Activated CD4-positive, alpha-beta memory T cell treated with anti-CD3 and anti-CD28 coated beads, Interleukin-2, amount 10 ng/mL, durations not matched to agents 7 days and 5 days (primary cell): ENCODE measurements around the gene CLSTN2. TPM values are rescaled to one million over a fixed set of nuclear protein-coding genes. Genes with fewer than 3 reads are reported as not detected.

Experiments
- CTCF ChIA-PET: fragments of 350-600 bp; sonication (Branson Sonifier 250); formaldehyde crosslinking; loops from one replicate; lab custom pipeline; 2021; ENCODE audit warnings: antibody characterized with exemption, inconsistent platforms; lab: Charles Lee
- POLR2A ChIA-PET: fragments of 350-600 bp; sonication (Branson Sonifier 250); formaldehyde crosslinking; loops from one replicate; lab custom pipeline; 2021; ENCODE audit warnings: antibody characterized with exemption; lab: Charles Lee
- DNase-seq: peaks from one replicate; pipeline ENCODE4 v3.0.0-alpha.2; 2020
- H3K27ac Mint-ChIP-seq: one replicate; pipeline ENCODE4 v1.8.0; 2021; ENCODE audit warnings: mild to moderate bottlenecking, mixed read lengths
- H3K27me3 Mint-ChIP-seq: one replicate; pipeline ENCODE4 v1.8.0; 2021; ENCODE audit warnings: mixed read lengths
- H3K36me3 Mint-ChIP-seq: one replicate; pipeline ENCODE4 v1.8.0; 2021; ENCODE audit warnings: low read depth, mixed read lengths
- H3K4me1 Mint-ChIP-seq: one replicate; pipeline ENCODE4 v1.8.0; 2021; ENCODE audit warnings: mixed read lengths
- H3K4me3 Mint-ChIP-seq: one replicate; pipeline ENCODE4 v1.8.0; 2021; ENCODE audit warnings: mild to moderate bottlenecking, mixed read lengths
- H3K9me3 Mint-ChIP-seq: one replicate; pipeline ENCODE4 v1.8.0; 2021; ENCODE audit warnings: mixed read lengths
- total RNA-seq, 2 experiments: library from RNA; stranded (reverse); gene quantifications; one replicate each; pipeline ENCODE4 v1.2.3, GENCODE V29; 2021

The CLSTN2 gene
- total RNA-seq, 2 experiments from 2014 or later: not detected

- Mint-ChIP-seq H3K4me3 (no peak overlapping the region), H3K27me3 (peaks cover 2% of the 10 kb centered on the region), H3K4me1 (no peaks in the 10 kb centered on the region), H3K36me3 (no peaks in the 10 kb centered on the region), H3K9me3 (no peaks in the 10 kb centered on the region), H3K27ac (no peak overlapping the region)
- CTCF ChIA-PET: no interaction called here
- POLR2A ChIA-PET: no interaction called here
- DNase-seq: no peak
Observed at GRCh38 chr3:140284372-140284771, 349.4 kb downstream of the CLSTN2 start.

DNA sequence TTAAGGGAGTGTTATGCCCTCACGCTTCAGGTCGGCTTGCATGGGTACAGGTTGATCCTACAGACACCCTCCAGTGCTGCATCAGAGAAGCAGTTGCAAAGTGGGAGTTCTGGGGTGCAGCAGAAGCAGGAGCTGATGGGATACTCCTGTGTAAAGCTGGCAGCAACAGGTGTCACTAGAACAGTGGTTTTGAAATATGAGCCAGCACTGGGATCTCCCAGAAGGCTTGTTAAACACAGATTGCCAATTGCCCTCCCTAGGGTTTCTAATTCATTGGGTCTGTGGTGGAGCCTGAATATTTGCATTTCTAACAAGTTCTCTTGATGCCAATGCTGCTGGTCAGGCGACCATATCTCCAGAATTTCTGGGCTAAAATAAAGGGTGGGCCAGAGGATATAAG is 350.4 kb downstream of the CLSTN2 start:
- Mint-ChIP-seq H3K27me3 (peaks cover 2% of the 10 kb centered on the region), H3K9me3 (no peaks in the 10 kb centered on the region), H3K36me3 (no peaks in the 10 kb centered on the region), H3K4me3 (no peak overlapping the region), H3K4me1 (no peaks in the 10 kb centered on the region), H3K27ac (no peak overlapping the region)
- ChIA-PET CTCF (no interaction called here), POLR2A (no interaction called here)
- no peak for DNase-seq

DNA sequence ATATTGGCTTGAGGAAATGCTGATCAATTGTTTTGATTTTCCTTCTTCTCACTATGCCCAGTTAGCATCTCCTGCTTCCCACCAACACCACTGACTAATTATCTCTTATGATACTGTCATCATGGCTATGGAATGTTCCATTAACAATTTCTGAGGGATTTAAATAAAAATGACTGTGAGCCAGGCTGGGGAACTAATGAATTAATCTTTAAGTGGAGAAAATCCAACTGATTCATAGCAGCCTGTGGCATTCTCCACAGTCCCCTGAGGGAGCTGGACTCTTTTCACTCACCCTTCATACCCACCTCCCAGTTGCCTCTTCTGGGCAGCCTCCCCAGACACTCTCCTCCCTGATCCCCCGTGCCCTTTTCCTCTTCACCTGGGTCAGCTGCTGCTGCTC is 353.6 kb downstream of the CLSTN2 start:
- H3K27ac Mint-ChIP-seq: no peak overlapping the region
- H3K36me3 Mint-ChIP-seq: no peaks in the 10 kb centered on the region
- H3K9me3 Mint-ChIP-seq: no peaks in the 10 kb centered on the region
- CTCF ChIA-PET: no interaction called here
- no peak for DNase-seq
- no peak overlapping the region for H3K4me3 Mint-ChIP-seq
- POLR2A ChIA-PET: interaction anchor here (0.6 kb wide), 1 partner anchor 709 kb away, joined by 3 read pairs; no protein-coding TSS in a partner anchor
- no peaks in the 10 kb centered on the region for H3K4me1 Mint-ChIP-seq
- H3K27me3 Mint-ChIP-seq: no peaks in the 10 kb centered on the region

GRCh38 chr3:140290105-140290504 is 355.1 kb downstream of the CLSTN2 start:
- Mint-ChIP-seq H3K27ac (no peak overlapping the region), H3K9me3 (no peaks in the 10 kb centered on the region), H3K4me3 (no peak overlapping the region), H3K27me3 (no peaks in the 10 kb centered on the region), H3K36me3 (no peaks in the 10 kb centered on the region), H3K4me1 (no peaks in the 10 kb centered on the region)
- DNase-seq: no peak
- ChIA-PET POLR2A (no interaction called here), CTCF (no interaction called here)

- no peaks in the 10 kb centered on the region for H3K27me3 Mint-ChIP-seq
- ChIA-PET CTCF (no interaction called here), POLR2A (no interaction called here)
Observed at GRCh38 chr3:140292170-140292569, 357.2 kb downstream of the CLSTN2 start.

DNA sequence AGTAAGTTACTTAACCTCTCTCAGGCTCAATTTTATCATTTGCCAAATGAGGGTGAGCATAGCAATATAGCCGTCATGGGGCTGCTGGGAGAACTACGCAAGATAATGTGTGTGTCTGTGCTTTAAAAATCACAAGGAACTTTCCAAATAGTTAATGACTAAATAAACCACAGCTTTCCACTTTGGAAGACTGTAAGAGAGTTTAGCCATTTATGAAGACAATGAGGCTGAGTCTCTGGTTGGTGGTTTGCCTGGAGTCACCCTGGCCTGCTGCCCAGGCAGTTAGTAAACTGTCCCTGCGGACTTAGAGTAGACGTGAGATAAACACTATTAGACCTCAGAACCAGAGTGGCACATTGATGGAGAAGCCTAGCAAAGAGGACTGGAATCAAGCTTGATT is 357.7 kb downstream of the CLSTN2 start:
- CTCF ChIA-PET: no interaction called here
- Mint-ChIP-seq H3K4me1 (no peaks in the 10 kb centered on the region), H3K9me3 (no peaks in the 10 kb centered on the region), H3K27me3 (no peaks in the 10 kb centered on the region), H3K27ac (no peak overlapping the region), H3K36me3 (no peaks in the 10 kb centered on the region), H3K4me3 (no peak overlapping the region)
- POLR2A ChIA-PET: no interaction called here
- no peak for DNase-seq

More at GRCh38 chr3:140292170-140292569, 357.2 kb downstream of the CLSTN2 start:
- Mint-ChIP-seq H3K27ac (no peak overlapping the region), H3K4me3 (no peak overlapping the region), H3K9me3 (no peaks in the 10 kb centered on the region), H3K36me3 (no peaks in the 10 kb centered on the region), H3K4me1 (no peaks in the 10 kb centered on the region)
- DNase-seq: no peak

- CTCF ChIA-PET: no interaction called here
- Mint-ChIP-seq H3K9me3 (no peaks in the 10 kb centered on the region), H3K4me1 (no peaks in the 10 kb centered on the region), H3K4me3 (no peak overlapping the region), H3K27ac (no peak overlapping the region), H3K36me3 (no peaks in the 10 kb centered on the region), H3K27me3 (no peaks in the 10 kb centered on the region)
- no peak for DNase-seq
- POLR2A ChIA-PET: no interaction called here
Observed at GRCh38 chr3:140294058-140294457, 359.1 kb downstream of the CLSTN2 start.

GRCh38 chr3:140296796-140297352 is 361.9 kb downstream of the CLSTN2 start:
- Mint-ChIP-seq H3K27ac (no peak overlapping the region), H3K36me3 (no peaks in the 10 kb centered on the region), H3K9me3 (no peaks in the 10 kb centered on the region), H3K4me1 (no peaks in the 10 kb centered on the region), H3K4me3 (no peak overlapping the region), H3K27me3 (no peaks in the 10 kb centered on the region)
- CTCF ChIA-PET: no interaction called here
- POLR2A ChIA-PET: no interaction called here
- no peak for DNase-seq

DNA sequence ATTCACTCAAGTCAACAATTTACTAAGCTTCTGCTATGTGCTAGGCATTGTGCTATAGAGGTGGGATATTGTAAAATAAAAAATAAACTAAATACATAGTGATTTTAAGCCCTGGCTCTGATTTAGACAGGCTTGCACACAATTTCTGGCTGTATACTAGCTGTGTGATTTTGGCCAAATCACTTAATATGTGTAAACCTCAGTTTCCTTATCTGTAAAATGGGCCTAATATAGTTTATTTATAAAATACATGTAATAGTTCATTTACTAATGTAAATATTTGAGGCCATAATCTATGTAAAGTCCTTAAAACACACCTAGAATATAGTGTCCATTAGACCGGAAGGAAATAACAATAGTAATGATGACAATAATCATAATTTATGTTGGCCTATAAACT is 363.1 kb downstream of the CLSTN2 start:
- Mint-ChIP-seq H3K4me3 (no peak overlapping the region), H3K9me3 (no peaks in the 10 kb centered on the region), H3K36me3 (no peaks in the 10 kb centered on the region), H3K27ac (no peak overlapping the region), H3K4me1 (no peaks in the 10 kb centered on the region), H3K27me3 (no peaks in the 10 kb centered on the region)
- POLR2A ChIA-PET: no interaction called here
- CTCF ChIA-PET: no interaction called here
- DNase-seq: no peak

DNA sequence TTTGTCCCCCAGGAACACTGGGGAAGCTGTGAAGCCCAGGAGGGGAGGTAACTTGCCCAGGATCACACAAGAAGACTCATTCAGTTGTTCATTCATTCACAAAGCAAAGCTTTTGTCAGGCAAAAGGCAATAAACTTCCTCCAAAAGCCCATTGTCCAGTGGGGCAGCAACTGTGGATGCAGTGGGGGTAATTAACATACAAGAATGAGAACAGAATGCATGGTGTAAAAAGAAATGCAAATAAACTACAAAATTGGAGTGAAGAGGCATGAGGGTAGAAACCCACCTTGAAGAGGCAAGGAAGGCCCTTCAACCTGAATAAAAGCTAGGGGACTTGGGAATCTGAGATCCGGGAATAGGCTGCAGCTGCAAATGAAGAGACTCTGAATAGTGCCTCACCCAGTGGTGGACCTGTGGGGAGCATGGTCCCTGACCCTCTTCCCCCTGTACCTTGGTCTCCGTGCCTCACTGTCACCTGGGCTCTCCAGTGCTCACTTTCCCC is 363.6 kb downstream of the CLSTN2 start:
- ChIA-PET CTCF (no interaction called here), POLR2A (no interaction called here)
- Mint-ChIP-seq H3K27me3 (no peaks in the 10 kb centered on the region), H3K4me3 (no peak overlapping the region), H3K27ac (no peak overlapping the region), H3K9me3 (no peaks in the 10 kb centered on the region), H3K36me3 (no peaks in the 10 kb centered on the region), H3K4me1 (no peaks in the 10 kb centered on the region)
- DNase-seq: no peak

GRCh38 chr3:140303875-140304274 is 368.9 kb downstream of the CLSTN2 start:
- DNase-seq: no peak
- Mint-ChIP-seq H3K27ac (no peak overlapping the region), H3K36me3 (no peaks in the 10 kb centered on the region), H3K27me3 (no peaks in the 10 kb centered on the region), H3K4me3 (no peak overlapping the region), H3K9me3 (no peaks in the 10 kb centered on the region), H3K4me1 (no peaks in the 10 kb centered on the region)
- CTCF ChIA-PET: interaction anchor here (0.6 kb wide), 1 partner anchor 878 kb away, joined by 3 read pairs; no protein-coding TSS in a partner anchor
- POLR2A ChIA-PET: no interaction called here

DNA sequence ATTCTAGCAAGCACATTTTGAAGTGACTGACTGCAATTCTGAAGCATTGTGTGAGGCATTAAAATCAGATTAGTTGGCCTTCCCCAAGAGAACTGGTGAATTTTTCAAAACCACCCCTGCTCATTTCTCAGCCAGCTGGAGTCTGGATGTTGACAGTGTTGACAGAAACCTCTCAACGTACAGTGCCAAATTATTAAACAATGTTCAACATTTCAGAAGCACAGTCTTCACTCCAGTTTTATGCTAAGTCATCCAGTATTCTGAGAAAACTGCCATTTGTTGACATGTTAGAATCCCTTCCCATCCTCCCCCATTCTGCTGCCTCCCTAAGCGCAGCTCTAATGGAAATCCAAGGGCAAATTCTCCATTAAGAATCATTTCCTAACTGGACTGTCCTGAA is 373.6 kb downstream of the CLSTN2 start:
- no peaks in the 10 kb centered on the region for H3K9me3 Mint-ChIP-seq
- no peak overlapping the region for H3K27ac Mint-ChIP-seq
- H3K27me3 Mint-ChIP-seq: no peaks in the 10 kb centered on the region
- no peak for DNase-seq
- no peak overlapping the region for H3K4me3 Mint-ChIP-seq
- POLR2A ChIA-PET: no interaction called here
- CTCF ChIA-PET: interaction anchor here (0.7 kb wide), 1 partner anchor 600 kb away, joined by 3 read pairs; no protein-coding TSS in a partner anchor
- H3K4me1 Mint-ChIP-seq: no peaks in the 10 kb centered on the region
- no peaks in the 10 kb centered on the region for H3K36me3 Mint-ChIP-seq

DNA sequence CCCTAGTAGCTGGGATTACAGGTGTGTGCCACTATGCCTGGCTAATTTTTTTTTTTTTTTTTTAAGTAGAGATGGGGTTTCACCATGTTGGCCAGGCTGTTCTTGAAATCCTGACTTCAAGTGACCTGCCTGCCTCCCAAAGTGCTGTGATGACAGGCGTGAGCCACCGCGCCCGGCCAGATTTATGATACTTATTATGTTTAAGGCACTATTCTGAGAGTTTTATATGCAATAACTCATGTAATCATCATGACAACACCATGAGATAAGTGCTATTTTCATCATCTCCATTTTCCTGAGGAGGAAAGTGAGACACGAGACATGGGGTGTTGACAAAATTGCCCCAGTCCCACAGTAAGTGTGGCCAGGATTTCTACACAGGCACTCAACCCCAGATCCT is 376.4 kb downstream of the CLSTN2 start:
- CTCF ChIA-PET: interaction anchor here (0.7 kb wide), 1 partner anchor 183 kb away, joined by 3 read pairs; no protein-coding TSS in a partner anchor
- POLR2A ChIA-PET: no interaction called here
- H3K27me3 Mint-ChIP-seq: no peaks in the 10 kb centered on the region
- no peaks in the 10 kb centered on the region for H3K9me3 Mint-ChIP-seq
- no peak for DNase-seq
- no peaks in the 10 kb centered on the region for H3K36me3 Mint-ChIP-seq
- no peak overlapping the region for H3K27ac Mint-ChIP-seq
- H3K4me1 Mint-ChIP-seq: no peaks in the 10 kb centered on the region
- H3K4me3 Mint-ChIP-seq: no peak overlapping the region

DNA sequence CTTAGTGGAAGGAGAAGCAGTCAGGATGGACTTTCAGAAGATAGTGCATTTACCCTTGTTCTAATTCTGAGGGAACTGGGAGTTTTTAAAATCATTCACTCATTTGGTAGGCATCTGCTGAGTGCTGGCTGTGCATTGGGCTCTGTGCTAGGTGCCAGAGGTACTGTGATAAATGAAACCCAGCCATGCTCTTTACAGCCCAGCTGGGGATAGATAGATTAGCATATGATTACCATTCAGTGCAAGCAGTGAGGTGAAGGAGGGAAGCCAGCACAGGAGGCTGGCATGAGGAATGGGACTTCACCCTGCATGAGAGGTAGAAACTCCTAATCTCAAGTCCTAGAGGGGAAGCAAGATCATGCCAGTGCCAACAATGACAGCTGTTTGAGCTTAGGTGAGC is 381.0 kb downstream of the CLSTN2 start:
- POLR2A ChIA-PET: no interaction called here
- Mint-ChIP-seq H3K36me3 (no peaks in the 10 kb centered on the region), H3K4me1 (no peaks in the 10 kb centered on the region), H3K4me3 (no peak overlapping the region), H3K9me3 (no peaks in the 10 kb centered on the region), H3K27me3 (no peaks in the 10 kb centered on the region), H3K27ac (no peak overlapping the region)
- DNase-seq: no peak
- CTCF ChIA-PET: no interaction called here
